H1 (cell line): ENCODE measurements around the gene ATXN2. TPM values are rescaled to one million over a fixed set of nuclear protein-coding genes. Genes with fewer than 3 reads are reported as not detected.
"Not testable (repeated sequence)": the region's sequence is repeated elsewhere in the genome, so short reads cannot be mapped to it uniquely, and the experiment has no call there.

ENCODE experiments used
- CTCF ChIA-PET: fragments of 300-600 bp; sonication (Branson Sonifier 250); formaldehyde crosslinking; loops from one replicate; lab custom pipeline; 2021; ENCODE audit not compliant: partially characterized antibody; lab: Charles Lee
- POLR2A ChIA-PET: fragments of 300-600 bp; sonication (Branson Sonifier 250); formaldehyde crosslinking; loops from one replicate; lab custom pipeline; 2021; ENCODE audit warnings: inconsistent platforms; ENCODE audit not compliant: partially characterized antibody; lab: Charles Lee
- DNase-seq, 2 experiments: peaks; one replicate each; pipeline versions ENCODE4 v3.0.0 to v3.0.0-alpha.2; 2010 to 2022; ENCODE audit warnings: low spot score in 2 of 2, low read depth in 1 of 2, mixed read lengths in 1 of 2
- FAIRE-seq: peaks from 2 replicates; lab custom pipeline; 2011; peaks lifted over from hg19 to GRCh38; lab: Jason Lieb, UNC
- H2AFZ ChIP-seq: 2 replicates; pipeline ENCODE4 v1.8.1; 2012; ENCODE audit warnings: low read length, inconsistent platforms
- H2AK5ac ChIP-seq: 2 replicates; pipeline ENCODE4 v1.6.1; 2013; ENCODE audit warnings: low read depth, low read length
- H2BK120ac ChIP-seq: replicated peaks from 2 replicates; pipeline ENCODE3; 2013; ENCODE audit warnings: low read depth, low read length, inconsistent platforms
- H2BK12ac ChIP-seq: 2 replicates; pipeline ENCODE4 v1.6.1; 2013; ENCODE audit warnings: low read depth, low read length
- H2BK15ac ChIP-seq: 2 replicates; pipeline ENCODE4 v1.6.1; 2013; ENCODE audit warnings: low read length
- H2BK20ac ChIP-seq: 2 replicates; pipeline ENCODE4 v1.6.1; 2013; ENCODE audit warnings: low read length
- H2BK5ac ChIP-seq: 2 replicates; pipeline ENCODE4 v1.6.1; 2013; ENCODE audit warnings: low read depth, low read length
- H3K14ac ChIP-seq: 2 replicates; pipeline ENCODE4 v1.6.1; 2013; ENCODE audit warnings: inconsistent platforms; ENCODE audit not compliant: insufficient read length
- H3K18ac ChIP-seq: 2 replicates; pipeline ENCODE4 v1.6.1; 2013; ENCODE audit warnings: low read length; ENCODE audit errors: extremely low read depth
- H3K23ac ChIP-seq: 2 replicates; pipeline ENCODE4 v1.6.1; 2013; ENCODE audit warnings: inconsistent platforms; ENCODE audit not compliant: insufficient read length
- H3K23me2 ChIP-seq: 2 replicates; pipeline ENCODE4 v1.6.1; 2013; ENCODE audit warnings: low read depth, low read length
- H3K27ac ChIP-seq: 2 replicates; pipeline ENCODE4 v1.6.1; 2011; ENCODE audit warnings: low read depth, low read length, inconsistent platforms
- H3K27me3 ChIP-seq, 4 experiments: replicated peaks in 1 of 4; 1 replicate in 1 of 4; 2 replicates in 3 of 4; pipeline versions ENCODE4 v1.6.1 to v1.8.1; 2011 to 2013; ENCODE audit warnings: low read length in 3 of 4, mild to moderate bottlenecking in 3 of 4, inconsistent platforms in 2 of 4, mixed read lengths in 2 of 4, moderate library complexity in 1 of 4; ENCODE audit not compliant: control insufficient read depth in 3 of 4, insufficient read depth in 3 of 4; ENCODE audit errors: extremely low read depth in 1 of 4
- H3K36me3 ChIP-seq, 4 experiments: 2 replicates each; pipeline versions ENCODE4 v1.6.1 to v1.8.1; 2011 to 2013; ENCODE audit warnings: mild to moderate bottlenecking in 4 of 4, low read length in 3 of 4, moderate library complexity in 2 of 4, control low read depth in 1 of 4, inconsistent platforms in 1 of 4; ENCODE audit not compliant: insufficient read depth in 4 of 4, control insufficient read depth in 2 of 4
- H3K4ac ChIP-seq: replicated peaks from 2 replicates; pipeline ENCODE3; 2013; ENCODE audit warnings: low read length, low read depth, mixed read lengths, inconsistent platforms; ENCODE audit not compliant: insufficient read length
- H3K4me1 ChIP-seq, 4 experiments: replicated peaks in 1 of 4; 1 replicate in 1 of 4; 2 replicates in 3 of 4; pipeline versions ENCODE4 v1.6.1 to v1.8.1; 2011 to 2013; ENCODE audit warnings: low read length in 3 of 4, inconsistent platforms in 2 of 4, mixed read lengths in 1 of 4; ENCODE audit not compliant: insufficient read depth in 4 of 4, control insufficient read depth in 3 of 4
- H3K4me2 ChIP-seq, 2 experiments: 2 replicates each; pipeline versions ENCODE4 v1.6.1 to v1.8.1; 2011 to 2013; ENCODE audit warnings: low read depth in 2 of 2, low read length in 2 of 2, control low read depth in 1 of 2, inconsistent platforms in 1 of 2, mild to moderate bottlenecking in 1 of 2; ENCODE audit not compliant: insufficient read depth in 1 of 2
- H3K4me3 ChIP-seq, 4 experiments: fragments of 200-600, 300-600 bp in 1 of 4; sonication (generic), shearing (Covaris generic), sonication (Bioruptor Twin) in 1 of 4; 2 replicates each; pipeline versions ENCODE4 v1.5.1 to v1.8.1; 2011 to 2016; ENCODE audit warnings: low read length in 4 of 4, low read depth in 3 of 4, control low read depth in 2 of 4, inconsistent platforms in 2 of 4, mild to moderate bottlenecking in 2 of 4, mixed read lengths in 1 of 4, moderate library complexity in 1 of 4; ENCODE audit not compliant: insufficient read depth in 2 of 4; ENCODE audit errors: extremely low read depth in 1 of 4
- H3K56ac ChIP-seq: replicated peaks from 2 replicates; pipeline ENCODE3; 2013; ENCODE audit warnings: low read depth, mild to moderate bottlenecking, mixed read lengths, low read length, inconsistent platforms; ENCODE audit not compliant: insufficient read length
- H3K79me1 ChIP-seq: 2 replicates; pipeline ENCODE4 v1.6.1; 2013; ENCODE audit warnings: low read depth, low read length, control low read depth
- H3K79me2 ChIP-seq, 2 experiments: 2 replicates each; pipeline versions ENCODE4 v1.6.1 to v1.8.1; 2012 to 2013; ENCODE audit warnings: low read length in 2 of 2, mild to moderate bottlenecking in 2 of 2, inconsistent platforms in 1 of 2; ENCODE audit not compliant: insufficient read depth in 2 of 2, control insufficient read depth in 1 of 2
- H3K9ac ChIP-seq, 4 experiments: replicated peaks in 1 of 4; 1 replicate in 1 of 4; 2 replicates in 3 of 4; pipeline versions ENCODE4 v1.6.1 to v1.8.1; 2011 to 2013; ENCODE audit warnings: low read depth in 3 of 4, low read length in 3 of 4, control low read depth in 2 of 4, mild to moderate bottlenecking in 2 of 4, moderate library complexity in 2 of 4, inconsistent platforms in 1 of 4; ENCODE audit errors: extremely low read depth in 1 of 4
- H3K9me3 ChIP-seq, 2 experiments: 2 replicates each; pipeline versions ENCODE4 v1.6.1 to v1.8.1; 2012 to 2013; ENCODE audit warnings: mild to moderate bottlenecking in 2 of 2, moderate library complexity in 2 of 2, control low read depth in 1 of 2, inconsistent platforms in 1 of 2, low read depth in 1 of 2, low read length in 1 of 2, mixed read lengths in 1 of 2; ENCODE audit not compliant: insufficient read depth in 2 of 2
- H4K20me1 ChIP-seq, 2 experiments: replicated peaks in 1 of 2; 2 replicates each; pipeline versions ENCODE3 to v1.8.1; 2011 to 2013; ENCODE audit warnings: inconsistent platforms in 2 of 2, low read length in 2 of 2, mild to moderate bottlenecking in 1 of 2; ENCODE audit not compliant: insufficient read depth in 2 of 2, control insufficient read depth in 1 of 2
- H4K5ac ChIP-seq: 2 replicates; pipeline ENCODE4 v1.6.1; 2013; ENCODE audit warnings: low read length, low read depth, mixed read lengths, inconsistent platforms; ENCODE audit not compliant: insufficient read length
- H4K8ac ChIP-seq: 2 replicates; pipeline ENCODE4 v1.8.0; 2013; ENCODE audit warnings: mild to moderate bottlenecking, moderate library complexity, low read length, inconsistent platforms; ENCODE audit not compliant: insufficient read depth; ENCODE audit errors: extremely low read depth
- H4K91ac ChIP-seq: replicated peaks from 2 replicates; pipeline ENCODE3; 2013; ENCODE audit warnings: low read length, mixed read lengths, inconsistent platforms; ENCODE audit not compliant: insufficient read length
- SAP30 ChIP-seq: fragments of 300-600 bp; sonication (generic); IDR thresholded peaks from 2 replicates; pipeline ENCODE4 v1.7.1; 2012; ENCODE audit warnings: low read length, moderate library complexity, mild to moderate bottlenecking, inconsistent platforms; ENCODE audit not compliant: insufficient read depth, insufficient replicate concordance
- WGBS, 2 experiments: shearing (Covaris generic) in 1 of 2; methylation state at CpG; one replicate each; pipeline versions ENCODE4 v1.1.6 to v1.1.7; 2013 to 2015; ENCODE audit warnings: low lambda C conversion rate in 2 of 2, mixed read lengths in 2 of 2, inconsistent platforms in 1 of 2, low coverage in 1 of 2, missing lambda C conversion rate in 1 of 2; ENCODE audit not compliant: insufficient replicate concordance in 2 of 2, insufficient coverage in 1 of 2, insufficient read length in 1 of 2; ENCODE audit errors: extremely low coverage in 1 of 2, missing lambda C conversion rate in 1 of 2; 5-methylcytosine and 5-hydroxymethylcytosine counted together
- polyA plus RNA-seq, 7 experiments: library from polyadenylated mRNA; depleted of rRNA in 3 of 7; stranded (reverse) in 5 of 7; unstranded in 2 of 7; fragments of >200 nt in 5 of 7; fragments of 200-250 nt in 2 of 7; gene quantifications; 1 replicate in 5 of 7; 2 replicates in 1 of 7; 4 replicates in 1 of 7; pipeline versions ENCODE4 v1.2.1 to v1.2.3, GENCODE V29; 2011 to 2013; ENCODE audit warnings: missing spikeins in 2 of 7, mixed read lengths in 2 of 7
- total RNA-seq: library from RNA; stranded (reverse); fragmentation: NEBNext Ultra II Directional; extraction: Animal tissue kit (Norgen Biotek cat#: 25700); gene quantifications from 2 replicates; pipeline ENCODE4 v1.2.1, GENCODE V29; 2021

Gene ATXN2
- total and polyA plus RNA-seq, 2 of the 8 experiments (the other 6 are each of a cell fraction or from before 2014, with no cell fraction given): 46.6 to 80.7 TPM

DNA sequence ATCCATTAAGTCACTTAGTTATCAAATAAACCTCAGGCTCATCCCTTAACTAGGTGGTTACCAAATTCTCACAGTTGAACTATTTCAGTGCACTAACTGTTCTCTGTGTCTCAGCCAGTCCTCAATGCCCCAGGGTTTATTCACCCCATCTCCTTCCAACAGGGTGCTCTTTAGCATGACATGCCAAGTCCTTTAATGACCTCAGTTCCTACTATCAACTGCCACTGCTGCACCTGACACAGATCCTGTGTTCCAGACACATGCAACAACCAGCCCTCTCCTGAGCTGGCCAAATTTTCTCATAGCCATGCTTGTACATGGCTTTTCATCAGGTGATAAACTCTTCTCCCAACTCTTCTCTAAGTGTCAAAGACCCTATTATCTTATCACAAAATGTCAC is 80.0 kb downstream of the ATXN2 start:
- ChIA-PET POLR2A (no interaction called here), CTCF (interaction anchor here (0.9 to 1.5 kb wide), 2 partner anchors 24 to 28 kb away, joined by 3 read pairs; no protein-coding TSS in a partner anchor)
- Histone ChIP-seq H2BK12ac (no peak overlapping the region), H3K79me1 (no peaks in the 10 kb centered on the region; the same call in 1 of the 2 replicates), H3K4me1 (no peaks in the 10 kb centered on the region), H2BK20ac (no peak overlapping the region), H3K9me3 (no peaks in the 10 kb centered on the region), H3K14ac (no peak overlapping the region), H3K56ac (no peak overlapping the region), H2BK15ac (no peak overlapping the region), H3K9ac (no peak overlapping the region; a peak in 1 of 7 replicates), H3K27ac (no peak overlapping the region), H3K23me2 (no peaks in the 10 kb centered on the region), H3K18ac (no peak overlapping the region), H3K36me3 (peaks cover 15 to 63% (median 39%) of the 10 kb centered on the region in 4 experiments), H3K4me2 (no peak overlapping the region), H4K20me1 (peaks cover 2 to 3% of the 10 kb centered on the region in 2 experiments), H4K91ac (no peak overlapping the region), H2BK5ac (no peak overlapping the region), H3K79me2 (no peaks in the 10 kb centered on the region), H3K4ac (no peak overlapping the region), H3K4me3 (no peak overlapping the region), H2BK120ac (no peak overlapping the region), H3K27me3 (no peaks in the 10 kb centered on the region), H2AFZ (no peak overlapping the region), H3K23ac (no peak overlapping the region), H4K8ac (no peak overlapping the region), H4K5ac (no peak overlapping the region), H2AK5ac (no peak overlapping the region)
- FAIRE-seq (no peak), DNase-seq (no peak)
- no peak for TF ChIP-seq SAP30

DNA sequence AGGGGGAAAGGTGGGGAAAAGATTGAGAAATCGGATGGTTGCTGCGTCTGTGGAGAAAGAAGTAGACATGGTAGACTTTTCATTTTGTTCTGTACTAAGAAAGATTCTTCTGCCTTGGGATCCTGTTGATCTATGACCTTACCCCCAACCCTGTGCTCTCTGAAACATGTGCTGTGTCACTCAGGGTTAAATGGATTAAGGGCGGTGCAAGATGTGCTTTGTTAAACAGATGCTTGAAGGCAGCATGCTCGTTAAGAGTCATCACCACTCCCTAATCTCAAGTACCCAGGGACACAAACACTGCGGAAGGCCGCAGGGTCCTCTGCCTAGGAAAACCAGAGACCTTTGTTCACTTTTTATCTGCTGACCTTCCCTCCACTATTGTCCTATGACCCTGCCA is 91.4 kb downstream of the ATXN2 start:
- H3K23ac ChIP-seq, H4K5ac ChIP-seq, FAIRE-seq, H3K14ac ChIP-seq, H3K27me3 ChIP-seq, H2BK15ac ChIP-seq, H3K4me2 ChIP-seq, H3K4me1 ChIP-seq, H3K9ac ChIP-seq, H3K18ac ChIP-seq, H3K79me1 ChIP-seq, H4K91ac ChIP-seq, H3K4me3 ChIP-seq, POLR2A ChIA-PET, H2BK120ac ChIP-seq, H3K9me3 ChIP-seq, H2AFZ ChIP-seq, H4K20me1 ChIP-seq, H3K56ac ChIP-seq, H2BK20ac ChIP-seq, H3K23me2 ChIP-seq, H3K4ac ChIP-seq, DNase-seq, H2BK12ac ChIP-seq, H2BK5ac ChIP-seq, H2AK5ac ChIP-seq, H3K79me2 ChIP-seq, H3K27ac ChIP-seq, CTCF ChIA-PET, H4K8ac ChIP-seq: not testable (repeated sequence)
- H3K36me3 ChIP-seq: peaks cover 3 to 63% (median 40%) of the 10 kb centered on the region in 4 experiments; a peak in 6 of 8 replicates
- WGBS, 2 experiments: 95% methylated on average over 3 of the region's 6 CpGs; no CpG with 5 or more reads in 1 of the 2 experiments
